UCSD-AML1 (cell line): ENCODE data around the gene TBP.

Source experiments
- DNase-seq: peaks from one replicate; lab custom pipeline; 2025; ENCODE audit not compliant: unreplicated experiment; lab: John Stamatoyannopoulos, UW

The TBP gene

GRCh38 chr6:170533792-170534191, 20.4 kb upstream of the TBP start:
- DNase-seq = no peak

GRCh38 chr6:170535004-170535403, 19.2 kb upstream of the TBP start:
- DNase-seq = no peak

- DNase-seq = no peak
These were observed 17.5 kb upstream of the TBP start for GRCh38 chr6:170536671-170537070.

GRCh38 chr6:170537329-170537728, 16.8 kb upstream of the TBP start:
- no peak for DNase-seq

- DNase-seq = no peak
These were observed 12.0 kb upstream of the TBP start for GRCh38 chr6:170542031-170542719.

- DNase-seq = no peak
These were observed 8.8 kb upstream of the TBP start for GRCh38 chr6:170545405-170545804.

- peak; percentile 87 for DNase-seq
These were observed 1.2 kb upstream of the TBP start, which contains the start of gene PSMB1 for GRCh38 chr6:170552765-170553533. TSS of gene PSMB1 (minus strand) at chr6:170553307. CDS start at chr6:170553242, 65 bp downstream.

- DNase-seq = no peak
These were observed 596 bp upstream of the TBP start for GRCh38 chr6:170553534-170554012.

- no peak for DNase-seq
These were observed 598 bp downstream of the TBP start for GRCh38 chr6:170554796-170555137.

GRCh38 chr6:170555305-170555704, 1.1 kb downstream of the TBP start:
- DNase-seq = no peak

GRCh38 chr6:170561555-170561954, 7.4 kb downstream of the TBP start:
- no peak for DNase-seq

- DNase-seq = no peak
These were observed 10.9 kb downstream of the TBP start for GRCh38 chr6:170564936-170565530.

- DNase-seq = no peak
These were observed 18.7 kb downstream of the TBP start for GRCh38 chr6:170572704-170573466.

GRCh38 chr6:170575250-170575649, 21.1 kb downstream of the TBP start:
- no peak for DNase-seq

GRCh38 chr6:170578909-170579308, 24.7 kb downstream of the TBP start:
- no peak for DNase-seq

GRCh38 chr6:170583756-170584180, 29.6 kb downstream of the TBP start:
- DNase-seq = no peak

GRCh38 chr6:170584181-170584953, 30.2 kb downstream of the TBP start, which contains the start of gene PDCD2:
TSS of gene PDCD2 (minus strand) at chr6:170584637. CDS start at chr6:170584581, 56 bp downstream.
- DNase-seq = peak; percentile 93

- no peak for DNase-seq
These were observed 30.9 kb downstream of the TBP start for GRCh38 chr6:170584954-170585498.

GRCh38 chr6:170590725-170591124, 36.6 kb downstream of the TBP start:
- DNase-seq = no peak

- no peak for DNase-seq
These were observed 42.3 kb downstream of the TBP start for GRCh38 chr6:170596426-170596825.
